Stimulated activated CD4-positive, alpha-beta T cell treated with anti-CD3 and anti-CD28 coated beads, TNF-alpha, amount 100 ng/mL, for 24 hours (primary cell): ENCODE data around the gene MIA2.
A peak's percentile ranks its signal among the peaks of the same experiment; 100 is the strongest.
"Not testable (repeated sequence)": the region's sequence is repeated elsewhere in the genome, so short reads cannot be mapped to it uniquely, and the experiment has no call there.

ENCODE experiments used
- DNase-seq, 3 experiments: peaks; one replicate each; pipeline ENCODE4 v3.0.0-alpha.2; 2020; ENCODE audit warnings: low read depth in 3 of 3

Gene MIA2, protein sequence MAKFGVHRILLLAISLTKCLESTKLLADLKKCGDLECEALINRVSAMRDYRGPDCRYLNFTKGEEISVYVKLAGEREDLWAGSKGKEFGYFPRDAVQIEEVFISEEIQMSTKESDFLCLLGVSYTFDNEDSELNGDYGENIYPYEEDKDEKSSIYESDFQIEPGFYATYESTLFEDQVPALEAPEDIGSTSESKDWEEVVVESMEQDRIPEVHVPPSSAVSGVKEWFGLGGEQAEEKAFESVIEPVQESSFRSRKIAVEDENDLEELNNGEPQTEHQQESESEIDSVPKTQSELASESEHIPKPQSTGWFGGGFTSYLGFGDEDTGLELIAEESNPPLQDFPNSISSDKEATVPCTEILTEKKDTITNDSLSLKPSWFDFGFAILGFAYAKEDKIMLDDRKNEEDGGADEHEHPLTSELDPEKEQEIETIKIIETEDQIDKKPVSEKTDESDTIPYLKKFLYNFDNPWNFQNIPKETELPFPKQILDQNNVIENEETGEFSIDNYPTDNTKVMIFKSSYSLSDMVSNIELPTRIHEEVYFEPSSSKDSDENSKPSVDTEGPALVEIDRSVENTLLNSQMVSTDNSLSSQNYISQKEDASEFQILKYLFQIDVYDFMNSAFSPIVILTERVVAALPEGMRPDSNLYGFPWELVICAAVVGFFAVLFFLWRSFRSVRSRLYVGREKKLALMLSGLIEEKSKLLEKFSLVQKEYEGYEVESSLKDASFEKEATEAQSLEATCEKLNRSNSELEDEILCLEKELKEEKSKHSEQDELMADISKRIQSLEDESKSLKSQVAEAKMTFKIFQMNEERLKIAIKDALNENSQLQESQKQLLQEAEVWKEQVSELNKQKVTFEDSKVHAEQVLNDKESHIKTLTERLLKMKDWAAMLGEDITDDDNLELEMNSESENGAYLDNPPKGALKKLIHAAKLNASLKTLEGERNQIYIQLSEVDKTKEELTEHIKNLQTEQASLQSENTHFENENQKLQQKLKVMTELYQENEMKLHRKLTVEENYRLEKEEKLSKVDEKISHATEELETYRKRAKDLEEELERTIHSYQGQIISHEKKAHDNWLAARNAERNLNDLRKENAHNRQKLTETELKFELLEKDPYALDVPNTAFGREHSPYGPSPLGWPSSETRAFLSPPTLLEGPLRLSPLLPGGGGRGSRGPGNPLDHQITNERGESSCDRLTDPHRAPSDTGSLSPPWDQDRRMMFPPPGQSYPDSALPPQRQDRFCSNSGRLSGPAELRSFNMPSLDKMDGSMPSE (N-terminal part only)

GRCh38 chr14:39233680-39234326 is at the start of gene MIA2:
MIA2 (plus strand) TSS chr14:39233915; CDS start chr14:39234115, 200 bp downstream.
- DNase-seq, result no peak

GRCh38 chr14:39184628-39185255 is 49.0 kb upstream of the MIA2 start:
- no peak for DNase-seq

DNA sequence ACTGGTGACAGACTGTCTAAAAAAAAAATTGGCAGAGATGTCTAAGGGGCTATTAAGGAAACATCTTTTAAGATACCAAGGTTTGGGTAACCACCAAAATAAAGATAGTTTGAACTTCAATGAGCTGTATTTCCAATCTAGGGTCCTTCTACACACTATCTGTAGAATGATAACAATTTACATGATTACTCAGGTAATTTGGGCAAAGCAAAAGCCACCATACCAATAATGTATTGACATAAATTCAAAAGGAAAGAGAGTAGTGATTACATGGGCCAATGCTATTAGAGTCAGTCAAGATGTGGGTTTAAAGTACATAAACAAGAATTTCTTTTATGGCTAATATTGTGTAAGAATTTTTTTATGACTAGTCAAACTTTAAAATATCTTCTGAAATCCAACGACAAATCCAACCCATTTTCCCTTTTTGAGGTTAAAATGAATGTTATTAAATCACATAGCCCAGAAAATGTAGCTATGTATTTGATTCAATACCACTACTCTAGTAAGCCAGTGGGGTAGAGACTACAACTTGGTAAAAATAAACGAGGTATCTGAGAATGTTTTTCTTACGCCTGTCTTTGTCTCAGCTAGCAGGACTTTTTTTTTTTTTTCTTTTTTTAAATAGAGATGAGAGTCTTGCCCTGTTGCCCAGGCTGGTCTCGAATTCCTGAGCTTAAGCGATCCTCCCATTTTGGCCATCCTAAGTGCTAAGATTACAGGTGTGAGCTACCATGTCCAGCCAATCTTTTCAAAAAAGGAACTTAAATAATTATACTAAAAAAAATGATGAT is 48.3 kb upstream of the MIA2 start:
- no peak for DNase-seq

DNA sequence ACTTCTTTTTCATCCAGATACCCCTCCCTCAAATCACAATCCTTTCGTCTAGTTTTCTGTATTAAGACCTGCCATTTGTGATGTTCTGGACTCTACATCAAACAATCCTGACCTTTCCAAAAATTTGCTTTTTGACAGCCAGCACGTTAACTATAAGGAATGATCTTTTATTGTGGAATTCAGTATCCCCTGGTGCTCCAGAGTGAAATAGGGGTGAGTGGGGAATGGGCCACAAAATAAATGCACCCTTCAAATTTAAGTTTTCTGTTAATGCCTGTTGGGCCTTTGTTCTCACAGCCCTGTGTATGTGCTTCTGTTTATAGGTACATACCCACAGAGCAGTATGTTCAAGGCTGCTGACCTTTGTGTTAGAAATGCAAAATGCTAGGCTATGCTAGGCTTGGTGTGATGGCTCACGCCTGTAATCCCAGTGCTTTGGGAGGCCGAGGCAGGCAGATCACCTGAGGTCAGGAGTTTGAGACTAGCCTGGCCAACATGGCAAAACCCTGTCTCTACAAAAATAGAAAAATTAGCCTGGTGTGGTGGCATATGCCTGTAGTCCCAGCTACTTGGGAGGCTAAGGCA is 46.7 kb upstream of the MIA2 start:
- no peak for DNase-seq

DNA sequence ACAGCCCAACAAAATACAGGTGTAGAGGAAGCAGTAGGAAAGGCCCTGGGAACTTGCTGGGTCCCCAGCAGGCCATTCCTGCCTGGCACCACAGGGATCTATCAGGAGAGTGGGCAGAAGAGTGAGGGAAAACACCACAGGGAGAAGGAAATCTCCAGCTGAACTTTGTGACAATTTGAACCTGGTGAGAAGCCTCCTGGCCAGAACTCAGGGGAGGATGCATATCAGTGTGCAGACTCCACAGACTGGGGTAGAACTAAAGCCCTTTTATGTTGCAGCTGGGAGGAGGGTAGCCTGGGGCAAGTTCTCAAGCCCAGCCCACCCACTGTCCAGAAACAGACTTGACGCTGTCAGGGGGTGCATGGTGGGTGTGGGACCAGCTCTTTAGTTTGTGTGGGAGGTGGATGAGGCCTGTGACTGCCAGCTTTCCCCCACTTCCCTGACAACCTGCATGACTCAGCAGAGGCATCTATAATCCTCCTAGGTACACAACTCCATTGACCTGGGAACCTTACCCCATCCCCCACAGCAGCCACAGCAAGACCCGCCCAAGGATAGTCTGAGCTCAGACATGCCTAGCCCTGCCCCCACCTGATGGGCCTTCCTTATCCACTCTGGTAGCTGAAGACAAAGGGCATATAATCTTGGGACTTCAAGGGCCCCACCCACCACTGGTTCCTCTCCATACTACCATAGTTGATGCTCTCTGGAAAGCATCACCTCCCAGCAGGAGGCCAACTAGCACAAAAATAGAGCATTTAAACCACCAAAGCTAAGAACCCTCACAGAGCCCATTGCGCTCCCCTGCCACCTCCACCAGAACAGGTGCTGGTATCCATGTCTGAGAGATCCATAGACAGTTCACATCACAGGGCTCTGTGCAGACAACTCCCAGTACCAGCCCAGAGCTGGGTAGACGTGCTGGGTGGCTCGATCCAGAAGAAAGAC is 29.8 kb upstream of the MIA2 start:
- no peak for DNase-seq

- DNase-seq, result not testable (repeated sequence)
Observed at GRCh38 chr14:39207430-39207829, 26.3 kb upstream of the MIA2 start.

DNA sequence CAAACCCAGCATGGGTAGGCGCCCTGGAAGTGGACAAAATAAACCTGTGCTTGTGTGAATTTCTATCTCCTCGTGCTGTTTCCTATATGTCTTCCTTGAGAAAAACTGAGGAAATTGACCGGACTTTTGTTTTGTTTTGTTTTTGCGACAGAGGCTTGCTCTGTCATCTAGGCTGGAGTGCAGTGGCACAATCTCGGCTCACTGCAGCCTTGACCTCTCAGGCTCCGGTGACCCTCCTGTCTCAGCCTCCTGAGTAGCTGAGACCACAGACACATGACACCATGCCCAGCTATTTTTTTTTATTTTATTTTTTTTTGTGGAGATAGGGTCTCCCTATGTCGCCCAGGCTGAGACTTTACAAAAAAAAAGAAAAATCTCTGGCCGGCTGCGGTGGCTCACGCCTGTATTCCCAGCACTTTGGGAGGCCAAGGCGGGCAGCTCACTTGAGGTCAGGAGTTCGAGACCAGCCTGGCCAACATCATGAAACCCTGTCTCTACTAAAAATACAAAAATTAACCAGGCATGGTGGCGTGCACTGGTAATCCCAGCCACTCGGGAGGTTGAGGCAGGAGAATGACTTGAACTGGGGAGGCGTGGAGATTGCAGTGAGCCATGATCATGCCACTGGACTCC is 22.5 kb upstream of the MIA2 start:
- no peak for DNase-seq

GRCh38 chr14:39212034-39212433 is 21.7 kb upstream of the MIA2 start:
- DNase-seq, result no peak

- DNase-seq, result no peak
Observed at GRCh38 chr14:39212693-39213092, 21.0 kb upstream of the MIA2 start.

DNA sequence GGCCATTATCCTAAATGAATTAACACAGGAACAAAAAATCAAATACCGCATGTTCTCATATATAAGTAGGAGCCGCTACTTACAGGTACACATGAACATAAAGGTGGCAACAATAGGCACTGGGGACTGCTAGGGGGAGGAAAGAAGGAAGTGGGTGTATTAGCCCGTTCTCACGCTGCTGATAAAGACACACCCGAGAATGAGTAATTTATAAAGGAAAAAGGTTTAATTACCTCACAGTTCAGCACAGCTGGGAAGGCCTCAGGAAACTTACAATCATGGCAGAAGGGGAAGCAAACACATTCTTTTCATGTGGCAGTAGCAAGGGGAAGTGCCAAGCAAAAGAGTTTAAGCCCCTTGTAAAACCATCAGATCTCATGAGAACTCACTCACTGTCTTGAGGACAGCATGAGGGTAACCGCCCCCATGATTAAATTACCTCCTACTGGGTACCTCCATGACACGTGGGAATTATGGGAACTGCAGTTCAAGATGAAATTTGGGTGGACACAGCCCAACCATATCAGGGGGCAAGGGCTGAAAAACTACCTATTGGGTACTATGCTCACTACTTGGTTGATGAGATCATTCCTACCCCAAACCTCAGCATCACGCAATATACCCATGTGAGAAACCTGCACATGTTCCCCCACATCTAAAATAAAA is 16.4 kb upstream of the MIA2 start:
- DNase-seq, result no peak

DNA sequence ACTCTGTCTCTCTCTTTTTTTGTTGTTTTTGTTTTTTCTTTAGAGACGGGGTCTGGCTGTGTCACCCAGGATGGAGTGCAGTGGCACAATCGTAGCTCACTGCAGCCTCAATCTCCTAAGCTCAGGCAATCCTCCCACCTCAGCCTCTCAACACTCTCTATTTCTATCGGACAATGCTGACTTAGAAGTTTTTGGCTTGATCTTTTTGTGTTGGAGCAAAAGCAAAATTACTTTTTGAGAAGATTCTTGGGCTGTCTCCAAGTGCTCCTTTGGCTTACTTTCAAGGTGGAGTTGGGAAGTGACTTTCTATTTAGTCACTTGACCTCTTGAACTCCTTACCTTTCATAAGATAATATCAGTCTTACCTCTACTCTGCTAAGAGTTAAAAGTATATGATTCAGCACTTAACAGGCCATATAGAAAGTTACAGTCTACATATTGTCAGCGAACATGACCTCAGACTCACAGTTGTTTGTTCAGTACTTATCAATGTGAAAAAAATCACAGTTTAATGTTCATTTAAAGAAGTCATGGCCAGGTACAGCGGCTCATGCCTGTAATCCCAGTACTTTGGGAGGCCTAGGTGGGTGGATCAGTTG is 15.4 kb upstream of the MIA2 start:
- no peak for DNase-seq

- no peak for DNase-seq
Observed at GRCh38 chr14:39219075-39219499, 14.6 kb upstream of the MIA2 start.

GRCh38 chr14:39220473-39220872 is 13.2 kb upstream of the MIA2 start:
- not testable (repeated sequence) for DNase-seq

GRCh38 chr14:39228044-39228443 is 5.7 kb upstream of the MIA2 start:
- DNase-seq, result no peak

DNA sequence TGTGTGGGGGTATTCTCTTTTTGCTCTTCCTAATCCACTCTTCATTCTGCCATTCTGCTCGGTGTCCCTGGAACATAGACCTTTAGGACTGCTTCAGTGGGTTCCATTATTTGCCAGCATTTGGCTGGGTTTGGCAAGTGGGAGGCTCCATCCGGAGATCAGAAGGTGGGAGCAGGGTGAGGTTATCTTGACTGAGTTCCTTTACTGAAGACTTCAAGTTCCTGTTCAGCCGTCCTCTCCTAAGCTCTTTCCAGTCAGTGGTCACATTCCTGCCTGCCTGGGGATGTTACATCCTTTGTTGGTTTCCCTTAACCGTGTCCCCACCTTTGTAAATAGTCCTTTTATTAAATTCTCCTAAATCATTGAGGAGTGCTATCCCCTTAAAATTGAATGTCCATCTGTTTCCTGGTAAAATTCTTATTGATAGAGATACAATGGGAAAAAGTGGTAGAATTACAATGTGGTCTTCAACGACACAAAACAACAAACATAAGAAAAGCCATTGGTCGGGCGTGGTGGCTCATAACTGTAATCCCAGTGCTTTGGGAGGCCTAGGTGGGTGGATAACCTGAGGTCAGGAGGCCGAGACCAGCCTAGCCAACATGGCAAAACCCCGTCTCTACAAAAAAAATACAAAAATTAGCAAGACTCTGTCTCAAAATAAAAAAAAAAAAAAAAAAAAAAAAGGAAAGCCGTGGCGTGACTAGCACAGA is 5.0 kb upstream of the MIA2 start:
- DNase-seq, result peak in 1 of 3 experiments; percentile 21

DNA sequence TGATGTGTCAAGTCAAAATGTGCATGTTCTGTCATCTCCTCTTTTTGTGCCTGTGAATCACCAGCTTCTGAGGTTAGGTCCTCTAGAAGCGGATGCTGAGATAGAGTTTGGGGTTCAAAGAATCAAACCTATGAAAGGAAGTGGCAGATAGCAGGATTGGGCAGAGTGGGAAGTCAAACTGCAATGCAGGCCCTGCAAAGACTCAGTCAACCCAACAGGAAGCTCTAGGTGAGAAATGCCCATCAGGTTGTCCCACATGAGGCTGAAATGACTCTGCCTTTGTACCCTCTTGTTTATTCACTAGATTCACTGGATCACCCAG is 4.5 kb upstream of the MIA2 start:
- DNase-seq, result peak; percentile 13 to 44 (median 39)
